SKM-1 treated with dmso at 0.1 percent for 144 hours (cell line): ENCODE measurements around the gene A3GALT2.

Source experiments
- DNase-seq: peaks from one replicate; lab custom pipeline; 2025; ENCODE audit not compliant: unreplicated experiment; lab: John Stamatoyannopoulos, UW

The A3GALT2 gene

DNA sequence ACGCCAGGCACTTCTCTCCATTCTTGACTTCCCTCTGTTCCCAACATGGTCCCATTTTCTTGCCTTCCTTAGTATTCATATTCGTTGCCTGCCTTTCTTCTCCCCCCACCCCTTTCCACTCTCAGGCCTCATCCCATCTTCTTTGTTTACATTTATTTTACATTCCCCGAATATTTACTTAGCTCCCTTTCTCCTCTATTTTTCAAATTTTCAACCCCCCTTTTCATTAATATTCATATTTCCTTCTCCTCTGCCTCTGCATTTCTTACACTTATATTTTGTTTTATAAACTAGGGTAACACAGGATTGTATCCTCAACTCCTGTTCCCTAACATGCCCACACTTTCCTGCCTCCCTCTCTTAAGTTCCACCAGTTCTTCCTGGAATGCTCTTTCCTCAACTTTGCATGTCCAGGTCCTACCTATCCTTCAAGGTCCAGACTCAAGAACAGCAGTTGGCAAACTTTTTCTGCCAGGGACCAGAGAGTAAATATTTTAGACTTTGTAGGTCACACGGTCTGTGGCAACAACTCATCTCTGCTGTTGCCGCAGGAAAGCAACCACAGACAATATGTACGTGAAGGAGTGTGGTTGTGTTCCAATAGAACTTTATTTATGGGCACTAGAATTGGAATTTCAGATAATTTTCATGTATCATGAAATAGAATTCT, 29.8 kb upstream of the A3GALT2 start:
- no peak for DNase-seq

DNA sequence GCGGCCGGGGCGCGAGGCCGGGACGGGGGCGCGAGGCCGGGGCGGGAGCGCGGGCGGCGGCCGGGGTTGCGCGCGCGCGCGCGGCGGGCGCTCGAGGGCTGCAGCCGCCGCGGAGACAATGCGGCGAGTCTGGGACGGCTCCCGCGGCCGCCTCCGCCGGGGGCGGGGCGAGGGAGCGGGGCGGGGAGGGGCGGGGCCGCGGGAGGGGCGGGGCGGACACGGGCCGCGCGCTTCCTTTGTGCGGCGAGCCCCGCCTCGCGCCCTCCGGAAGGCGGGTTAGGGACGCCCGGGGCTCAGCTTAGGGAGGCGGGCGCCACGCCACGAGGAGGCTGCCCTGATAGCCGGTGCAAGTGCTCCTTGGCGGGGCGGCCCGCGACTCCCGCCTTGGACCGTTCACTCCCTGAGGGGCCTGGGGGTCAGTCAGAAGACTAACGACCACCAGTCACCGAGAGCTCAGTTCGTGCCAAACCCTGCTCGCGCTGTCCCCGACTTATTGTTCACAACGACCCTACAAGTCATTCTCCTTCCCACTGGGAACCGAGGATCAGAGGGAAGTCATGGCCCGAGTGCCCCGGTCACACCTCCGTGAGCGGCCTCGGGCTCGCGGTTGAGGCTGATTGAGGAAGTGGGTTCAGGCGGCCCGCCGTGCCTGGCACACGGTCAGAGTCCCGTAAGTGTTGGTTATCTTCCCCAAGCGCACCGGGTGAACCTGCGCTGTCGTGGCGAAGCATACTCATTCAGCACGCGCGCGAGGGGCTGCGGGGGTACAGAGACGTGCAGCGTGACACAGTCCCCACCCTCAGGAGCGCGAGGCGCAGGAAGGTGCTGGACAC, 29.1 kb upstream of the A3GALT2 start:
- DNase-seq = peak; percentile 74

DNA sequence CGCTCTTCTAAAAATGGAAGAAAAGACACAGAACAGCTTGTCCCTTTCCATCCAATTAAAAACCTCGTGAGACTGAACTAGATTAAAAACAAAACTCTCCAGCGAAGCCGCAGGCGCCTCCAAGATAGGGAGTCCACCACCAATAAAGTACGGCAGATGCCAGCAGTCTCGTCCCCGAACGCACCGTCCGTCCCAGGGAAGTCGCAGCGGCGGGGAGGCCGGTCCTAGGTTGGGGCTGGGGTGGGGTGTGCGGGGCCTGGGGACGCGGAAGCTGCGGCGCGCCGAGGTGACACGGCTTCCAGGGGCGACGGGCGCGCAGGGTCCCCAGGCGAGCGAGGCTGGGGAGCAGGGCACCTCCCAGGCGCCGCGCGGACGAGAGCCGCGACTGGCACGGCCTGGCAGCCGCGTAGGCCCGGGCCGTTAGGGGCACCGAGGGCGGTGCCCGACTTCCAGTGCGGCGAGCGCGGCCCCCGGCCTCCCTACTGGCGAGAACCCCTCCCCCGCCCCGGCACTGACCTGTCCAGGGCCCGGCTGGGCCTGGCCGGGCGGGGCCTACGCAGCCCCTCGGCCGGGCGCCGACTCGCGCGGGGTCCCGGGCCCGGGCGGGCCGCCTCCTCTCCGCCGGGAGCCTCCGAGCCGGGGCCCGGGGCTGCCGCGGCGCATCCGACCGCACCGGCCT, 28.3 kb upstream of the A3GALT2 start:
- DNase-seq = no peak

DNA sequence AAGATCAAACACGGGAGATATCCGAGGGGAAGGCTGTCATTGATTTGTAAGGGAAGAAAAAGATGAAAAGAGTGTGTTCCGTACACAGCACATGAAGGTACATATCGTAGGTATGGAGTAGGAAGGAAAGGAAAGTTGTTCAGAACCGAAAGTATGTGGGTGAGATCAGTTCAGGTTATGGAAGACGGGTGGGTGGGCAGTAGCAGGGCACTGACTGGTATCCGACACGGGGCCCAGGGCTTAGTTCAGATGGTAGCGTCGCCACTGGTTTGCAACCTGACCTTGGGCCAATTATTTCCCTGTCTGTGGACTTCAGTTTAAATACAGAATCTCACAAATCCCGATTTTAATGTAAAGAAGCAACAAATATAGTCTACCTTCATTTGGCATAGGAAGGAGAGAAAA, 27.8 kb upstream of the A3GALT2 start:
- DNase-seq = no peak

DNA sequence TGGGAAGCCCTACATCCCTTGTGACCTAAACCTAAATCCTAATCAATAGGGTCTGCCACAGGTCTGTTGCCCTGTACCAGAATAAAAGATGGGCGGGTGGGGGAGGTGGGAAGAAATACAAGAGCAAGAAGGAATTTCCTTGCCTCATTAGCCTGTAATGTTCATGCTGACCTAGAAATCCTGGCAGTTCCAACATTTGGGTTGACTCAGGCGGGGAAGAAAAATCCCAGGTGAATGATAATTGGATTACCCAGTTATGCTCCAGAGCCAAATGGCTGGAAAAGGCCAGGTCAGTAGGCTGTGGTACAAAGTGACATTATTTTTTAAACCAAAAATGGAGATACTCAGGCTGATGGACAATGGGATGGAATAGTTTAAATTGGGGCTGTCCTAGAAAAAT, 27.3 kb upstream of the A3GALT2 start:
- no peak for DNase-seq

DNA sequence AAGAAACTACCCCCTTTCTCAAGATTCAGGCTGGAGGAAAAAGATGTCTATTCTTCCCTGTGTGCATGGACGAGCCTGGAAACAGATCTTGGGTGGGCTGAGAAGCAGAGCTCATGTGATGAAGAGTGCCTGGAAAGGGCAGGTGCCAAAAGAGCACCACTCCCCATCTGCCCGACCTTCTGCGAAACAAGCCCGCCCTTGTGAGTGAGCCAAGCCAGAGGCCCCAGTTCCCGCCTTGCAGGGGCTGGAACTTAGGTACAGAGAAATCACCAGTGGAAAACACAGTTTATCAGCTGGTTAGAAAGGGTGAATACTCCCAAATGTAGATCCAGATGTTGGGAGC, 26.7 kb upstream of the A3GALT2 start:
- DNase-seq = no peak

DNA sequence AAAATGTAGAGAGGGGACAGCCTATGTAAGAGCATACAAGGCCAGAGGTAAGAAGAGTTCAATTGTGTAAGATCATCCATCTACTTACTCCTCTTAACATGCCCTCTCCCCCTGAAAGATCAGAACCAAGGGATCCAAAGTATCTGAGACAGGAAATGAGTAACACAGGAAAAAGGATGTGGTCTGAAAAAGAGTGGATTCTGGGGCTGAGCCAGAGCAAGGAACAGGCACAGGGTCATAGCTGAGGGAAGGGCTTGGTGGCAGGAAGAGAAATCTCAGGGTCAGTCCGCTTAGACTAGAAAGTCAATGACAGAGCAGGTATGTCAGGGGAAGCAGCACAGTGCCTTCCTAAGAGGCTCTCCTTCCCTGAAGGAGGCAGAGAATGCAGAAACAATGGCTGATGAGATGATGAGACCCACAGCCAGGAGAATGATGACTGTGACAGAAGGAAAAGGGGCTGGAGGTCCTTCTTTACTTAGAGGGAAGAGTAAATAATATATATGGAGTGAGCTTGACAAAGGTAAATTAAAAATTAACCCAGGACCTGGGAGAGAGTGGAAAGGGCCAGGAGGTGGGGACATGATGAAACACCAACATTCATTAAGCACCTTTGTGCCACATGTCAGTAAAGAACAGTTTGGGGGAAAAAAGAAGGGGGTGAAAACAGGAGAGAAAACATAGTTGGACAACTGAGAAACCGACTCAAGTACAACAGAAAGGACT, 26.2 kb upstream of the A3GALT2 start:
- peak; percentile 58 for DNase-seq

DNA sequence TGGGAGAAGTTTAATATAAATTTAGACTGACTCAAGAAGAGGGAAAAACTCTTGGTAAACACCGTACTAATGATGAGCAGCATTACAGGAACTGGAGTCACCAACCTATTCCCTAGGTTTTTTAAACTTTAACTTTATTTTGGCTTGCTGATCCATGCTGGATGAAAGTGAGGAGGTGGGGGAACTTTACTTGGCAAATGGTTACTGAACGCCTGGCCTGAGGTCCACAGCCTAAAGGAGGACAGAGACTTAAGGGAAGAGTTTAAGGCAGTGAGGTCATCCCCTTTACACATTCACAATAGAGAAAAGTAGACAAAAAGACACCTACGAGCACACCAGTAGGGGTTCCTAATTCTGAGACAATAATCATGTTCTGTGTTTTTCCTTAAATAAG, 25.6 kb upstream of the A3GALT2 start:
- no peak for DNase-seq

DNA sequence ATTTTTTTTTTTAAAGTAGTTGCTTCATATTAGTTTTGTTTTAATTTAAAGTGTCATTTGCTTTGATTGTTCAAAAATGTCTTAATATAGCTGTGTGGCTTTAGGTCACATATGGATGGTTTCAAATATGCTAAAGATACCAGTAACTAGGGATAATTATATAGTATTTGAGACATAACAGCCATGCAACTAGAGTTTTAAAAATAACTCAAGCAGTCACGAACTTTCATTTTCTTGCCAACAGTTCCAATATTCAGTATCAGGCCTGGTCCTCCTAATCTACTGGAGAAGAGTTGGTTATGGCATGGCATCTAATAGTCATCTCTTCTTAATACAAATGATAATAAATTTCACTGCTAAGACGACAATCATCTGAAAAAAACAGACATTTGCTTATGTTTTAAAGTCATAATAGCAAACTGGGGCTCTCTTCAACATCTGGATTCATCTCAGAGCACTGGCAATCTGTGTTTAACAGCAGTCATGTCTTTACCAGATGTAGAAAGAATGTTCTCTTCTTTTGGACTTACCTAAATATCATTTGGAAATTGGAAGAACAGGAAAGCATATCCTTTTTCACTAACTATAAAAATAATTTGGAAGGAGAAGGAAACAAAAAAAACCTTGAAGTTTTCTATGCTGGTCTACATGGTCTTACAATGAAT, 24.1 kb upstream of the A3GALT2 start:
- no peak for DNase-seq

DNA sequence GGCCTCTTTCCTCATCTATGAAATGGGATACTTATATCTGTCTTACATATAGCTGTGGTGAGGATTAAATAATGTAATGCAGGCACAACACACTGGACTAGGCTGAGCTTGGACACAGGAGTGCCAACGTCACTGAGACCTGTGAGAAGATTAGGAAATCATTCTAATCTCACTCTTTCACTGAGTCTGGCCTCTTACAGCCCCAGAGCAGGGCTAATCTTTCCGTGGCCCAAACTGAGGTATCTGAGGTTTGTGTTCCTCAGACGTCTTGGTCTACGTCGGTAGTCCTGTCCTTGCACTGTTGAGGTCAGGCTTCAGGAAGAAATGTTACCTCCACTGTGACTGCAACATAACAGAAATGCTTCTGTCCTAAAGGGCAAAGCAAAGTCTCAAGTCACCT, 22.6 kb upstream of the A3GALT2 start:
- no peak for DNase-seq

DNA sequence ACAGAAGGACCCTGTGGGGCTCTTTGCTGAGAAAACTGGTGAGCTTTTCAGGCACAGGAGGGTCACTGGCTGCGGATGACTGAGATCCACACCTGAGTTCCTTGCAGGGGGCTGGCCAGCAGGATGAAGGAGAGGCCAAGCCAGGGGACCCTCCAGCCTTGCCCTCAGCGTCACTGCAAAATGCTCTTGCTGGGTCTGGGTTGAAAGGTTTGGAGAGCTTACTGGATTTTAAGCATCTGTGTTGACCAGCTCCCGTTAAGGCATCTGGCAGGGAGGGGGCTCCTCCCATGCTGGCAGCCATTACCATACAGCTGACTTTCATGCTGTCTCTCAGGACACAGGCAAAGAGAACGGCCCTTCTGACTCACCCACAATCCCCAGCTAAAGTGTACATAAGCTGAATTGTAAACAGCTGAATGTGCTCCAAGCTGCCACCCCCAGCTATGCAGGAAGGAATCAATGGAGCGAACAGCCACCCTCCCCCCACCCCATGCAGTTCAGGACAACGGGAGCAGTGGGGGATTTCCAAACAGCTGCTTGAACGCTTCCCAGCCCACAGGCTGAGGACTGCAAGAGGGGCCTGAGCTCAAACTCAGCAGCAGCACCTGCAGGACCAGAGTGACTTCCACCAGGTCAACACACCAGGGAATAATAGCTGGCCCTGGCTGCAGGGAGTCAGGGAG, 21.3 kb upstream of the A3GALT2 start:
- DNase-seq = no peak

DNA sequence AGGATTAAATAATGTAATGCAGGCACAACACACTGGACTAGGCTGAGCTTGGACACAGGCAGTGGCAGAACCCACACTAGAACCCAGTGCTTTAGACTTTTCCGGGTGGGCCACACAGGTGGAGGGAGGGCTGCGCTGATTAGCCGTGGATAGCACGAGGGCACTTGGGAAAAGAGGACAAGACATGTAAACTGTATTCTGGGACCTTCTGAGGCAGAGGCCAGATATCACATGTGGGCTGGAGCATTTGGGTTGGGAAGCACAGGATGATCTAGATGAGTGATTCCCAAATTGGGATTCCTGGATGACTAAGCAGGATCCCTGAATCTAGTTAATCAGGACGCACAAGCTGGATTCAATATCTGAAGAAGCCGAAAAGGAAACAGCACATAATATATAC, 20.3 kb upstream of the A3GALT2 start:
- no peak for DNase-seq

DNA sequence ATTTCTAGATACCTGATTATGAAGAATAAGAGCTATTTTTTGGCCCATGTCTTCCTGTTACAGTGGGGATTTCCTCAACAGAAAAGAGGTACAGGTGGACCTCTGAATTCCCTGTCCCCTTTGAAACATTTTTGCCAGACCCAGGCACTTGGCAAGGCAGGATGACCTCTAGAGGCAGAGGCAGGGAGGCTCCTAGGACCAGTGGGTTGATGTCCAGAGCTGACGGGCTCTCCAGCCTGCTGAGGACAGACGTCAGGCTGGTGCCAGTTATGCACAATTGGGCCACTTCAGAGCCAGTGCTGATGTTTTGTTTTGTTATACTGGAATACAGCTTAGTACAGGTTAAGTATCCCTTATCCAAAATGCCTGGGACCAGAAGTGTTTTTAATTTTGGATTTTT, 18.5 kb upstream of the A3GALT2 start:
- no peak for DNase-seq

DNA sequence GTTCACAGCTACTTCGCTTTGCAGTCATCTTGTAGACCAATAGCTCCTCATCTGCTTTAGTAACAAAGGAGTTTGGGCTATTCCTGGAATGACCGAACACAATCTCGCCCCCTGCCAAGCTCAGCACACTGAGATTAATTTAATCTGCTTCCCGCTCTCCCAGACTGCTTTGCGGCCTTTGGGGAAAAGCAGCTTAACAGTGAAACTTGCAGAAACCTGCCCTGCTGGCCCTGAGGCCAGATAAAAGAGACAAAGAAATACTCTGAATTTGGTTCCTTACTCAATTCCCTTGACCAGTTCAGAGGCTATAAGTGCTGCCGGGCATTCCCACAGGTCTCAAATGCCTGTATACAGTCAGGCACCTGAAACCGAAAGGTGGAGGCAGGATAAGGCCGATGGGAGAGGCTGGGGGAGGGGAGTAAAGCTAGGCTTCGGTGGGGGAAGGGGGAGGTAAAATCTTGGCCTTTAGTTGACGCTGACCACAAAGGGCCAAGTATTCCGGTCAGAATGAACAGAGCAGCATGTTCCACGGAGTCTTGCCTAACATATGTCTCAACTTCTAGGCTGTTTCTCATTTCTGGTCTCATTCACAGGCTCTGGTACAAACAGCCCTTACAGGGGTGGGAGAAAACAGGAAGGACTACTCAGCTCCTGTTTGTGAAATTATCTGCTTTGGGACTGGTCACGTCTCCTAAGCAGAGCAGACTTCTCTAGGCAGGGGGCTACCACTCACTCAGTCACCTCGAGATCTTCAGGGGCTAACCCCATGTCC, 17.7 kb upstream of the A3GALT2 start:
- peak; percentile 96 for DNase-seq

DNA sequence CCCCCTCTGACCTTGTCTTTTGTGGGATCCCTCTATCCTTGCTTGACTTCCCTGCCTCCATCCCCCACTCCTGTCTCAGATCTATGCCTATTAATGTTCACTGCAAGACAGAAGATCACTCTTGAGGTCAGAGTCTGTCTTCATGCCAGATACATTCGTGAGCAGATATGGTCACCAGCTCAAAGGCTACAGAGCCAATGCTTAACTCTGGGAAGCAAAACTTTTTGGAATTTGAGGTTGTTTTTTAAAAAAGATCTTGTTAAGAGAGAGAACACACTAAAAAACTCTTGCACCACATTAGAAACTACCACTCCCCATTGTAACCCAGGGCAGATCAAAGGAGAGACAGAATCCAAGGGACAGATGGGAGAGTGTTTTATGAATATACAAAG, 17.1 kb upstream of the A3GALT2 start:
- no peak for DNase-seq

DNA sequence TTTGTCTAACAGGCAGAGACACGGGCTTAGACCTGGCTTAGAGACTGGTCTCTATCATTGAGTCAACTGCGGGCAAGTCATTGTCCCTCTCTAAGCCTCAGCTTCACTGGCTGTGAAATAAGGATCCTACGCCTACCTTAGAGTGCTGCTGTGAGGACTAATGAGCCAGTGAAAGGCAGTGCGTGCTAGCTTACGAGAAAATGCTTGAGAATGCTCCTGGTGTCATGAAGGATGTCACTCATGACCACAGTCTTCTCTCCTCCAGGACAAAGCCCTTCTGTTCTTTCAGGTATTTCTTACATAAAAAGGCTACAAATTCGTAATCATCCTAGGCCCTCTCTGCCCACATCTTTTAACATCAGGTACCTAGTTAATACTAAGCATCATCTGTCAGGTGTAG, 16.5 kb upstream of the A3GALT2 start:
- DNase-seq = no peak

DNA sequence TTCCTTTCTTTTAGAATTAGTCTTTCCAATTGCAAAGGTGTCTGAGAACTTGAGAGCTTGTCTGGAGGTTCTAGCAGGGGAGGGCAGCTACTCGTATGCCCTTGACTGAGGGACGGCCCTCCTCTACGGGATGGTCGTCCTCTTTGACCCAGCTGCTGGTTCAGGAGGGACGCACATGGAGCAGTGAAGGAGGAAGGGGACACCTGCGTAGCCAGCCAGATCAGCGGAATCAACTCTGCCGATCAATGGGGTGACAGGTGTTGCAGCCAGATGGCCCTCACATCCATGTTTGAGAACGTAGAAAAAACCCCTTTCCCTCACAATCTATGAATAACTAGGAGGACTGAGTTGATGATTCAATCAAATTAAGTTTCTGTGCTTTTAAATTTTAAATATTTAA, 15.7 kb upstream of the A3GALT2 start:
- DNase-seq = no peak

DNA sequence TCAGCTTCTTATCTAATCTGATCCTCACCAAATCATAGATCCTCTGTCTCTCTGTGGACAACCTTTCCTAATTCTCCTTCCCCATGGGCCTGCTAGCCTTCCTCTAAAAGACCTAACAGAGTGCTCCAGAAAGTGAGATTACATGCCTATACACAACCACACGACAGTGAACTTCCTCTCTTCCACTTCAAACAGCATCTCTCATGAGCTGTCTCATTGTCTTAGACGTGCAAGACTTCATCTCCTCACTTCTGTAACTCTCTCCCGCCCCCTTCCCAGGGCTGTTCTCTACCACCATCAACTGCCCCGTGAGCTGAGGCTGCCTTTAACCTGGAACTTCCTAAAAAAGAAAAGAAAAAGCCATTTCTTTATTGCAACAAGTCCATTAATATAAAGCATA, 14.1 kb upstream of the A3GALT2 start:
- DNase-seq = peak; percentile 83

DNA sequence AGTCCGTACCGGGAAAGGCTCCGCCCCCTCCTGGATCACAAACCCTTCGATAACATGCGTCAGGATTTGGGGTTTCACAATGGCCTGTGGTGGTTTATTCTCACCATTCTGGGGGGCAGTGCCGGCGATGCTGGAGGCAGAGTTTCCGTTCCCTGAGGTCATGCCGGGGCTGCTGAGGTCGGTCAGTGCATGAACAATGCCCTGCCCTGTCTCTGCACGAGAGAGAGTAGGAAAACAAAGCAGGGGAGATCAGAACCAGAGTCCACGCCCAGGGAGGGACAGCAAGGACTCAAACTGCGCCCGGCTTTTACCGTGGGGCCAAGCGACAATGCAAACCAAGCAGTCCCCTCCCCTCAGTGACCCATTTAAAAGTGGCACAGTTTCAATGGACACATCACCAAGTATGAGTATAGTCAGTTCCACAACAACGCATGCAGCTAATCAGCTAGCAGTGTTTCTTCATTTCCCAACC, 13.2 kb upstream of the A3GALT2 start:
- no peak for DNase-seq

DNA sequence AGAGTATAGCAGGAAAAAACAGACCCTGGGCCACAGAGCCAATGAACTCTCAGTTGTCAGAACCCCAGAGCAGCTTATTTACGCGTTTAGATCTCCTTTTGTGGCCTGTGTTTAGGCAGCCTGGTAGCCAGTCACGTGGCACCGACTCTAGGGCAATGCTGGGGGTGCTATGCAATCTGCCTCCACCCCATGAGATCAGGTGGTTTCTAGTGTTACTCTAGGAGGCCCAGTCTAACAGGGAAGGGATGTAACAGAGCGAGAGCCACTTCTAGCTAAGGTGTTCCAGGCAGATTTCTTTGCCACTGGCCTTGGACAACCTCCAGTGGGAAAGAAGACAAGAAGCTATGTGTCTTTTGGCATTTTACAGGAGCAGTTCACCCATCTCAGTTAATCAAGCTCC, 12.0 kb upstream of the A3GALT2 start:
- DNase-seq = no peak
